Osteocyte (in vitro differentiated cells): ENCODE measurements around the gene FOXA2. TPM values are rescaled to one million over a fixed set of nuclear protein-coding genes. Genes with fewer than 3 reads are reported as not detected.

ENCODE experiments used
- DNase-seq: peaks from one replicate; pipeline ENCODE4 v3.0.0; 2021; ENCODE audit warnings: mixed read lengths; ENCODE audit not compliant: unreplicated experiment; ENCODE audit errors: extremely low spot score
- H3K27ac Mint-ChIP-seq: one replicate; pipeline ENCODE4 v1.8.0; 2021; ENCODE audit warnings: mild to moderate bottlenecking, mixed read lengths; ENCODE audit not compliant: unreplicated experiment
- H3K27me3 Mint-ChIP-seq: one replicate; pipeline ENCODE4 v1.8.0; 2021; ENCODE audit warnings: mixed read lengths; ENCODE audit not compliant: unreplicated experiment
- H3K36me3 Mint-ChIP-seq: one replicate; pipeline ENCODE4 v1.8.0; 2021; ENCODE audit warnings: mixed read lengths; ENCODE audit not compliant: unreplicated experiment
- H3K4me1 Mint-ChIP-seq: one replicate; pipeline ENCODE4 v1.8.0; 2021; ENCODE audit warnings: mixed read lengths; ENCODE audit not compliant: unreplicated experiment
- H3K4me3 Mint-ChIP-seq: one replicate; pipeline ENCODE4 v1.8.0; 2021; ENCODE audit warnings: mild to moderate bottlenecking, moderate library complexity, mixed read lengths; ENCODE audit not compliant: unreplicated experiment
- H3K9me3 Mint-ChIP-seq: one replicate; pipeline ENCODE4 v1.8.0; 2021; ENCODE audit warnings: mixed read lengths; ENCODE audit not compliant: unreplicated experiment
- CTCF ChIP-seq: fragments of 200-600 bp; sonication (generic); IDR thresholded peaks from 2 replicates; pipeline ENCODE4 v1.5.0; 2021; ENCODE audit warnings: antibody characterized with exemption, mild to moderate bottlenecking, moderate library complexity
- total RNA-seq: library from RNA; stranded (reverse); gene quantifications from 2 replicates; pipeline ENCODE4 v1.2.1, GENCODE V29; 2021

FOXA2 gene
- total RNA-seq, 1 donor from 2014 or later, result not detected

DNA sequence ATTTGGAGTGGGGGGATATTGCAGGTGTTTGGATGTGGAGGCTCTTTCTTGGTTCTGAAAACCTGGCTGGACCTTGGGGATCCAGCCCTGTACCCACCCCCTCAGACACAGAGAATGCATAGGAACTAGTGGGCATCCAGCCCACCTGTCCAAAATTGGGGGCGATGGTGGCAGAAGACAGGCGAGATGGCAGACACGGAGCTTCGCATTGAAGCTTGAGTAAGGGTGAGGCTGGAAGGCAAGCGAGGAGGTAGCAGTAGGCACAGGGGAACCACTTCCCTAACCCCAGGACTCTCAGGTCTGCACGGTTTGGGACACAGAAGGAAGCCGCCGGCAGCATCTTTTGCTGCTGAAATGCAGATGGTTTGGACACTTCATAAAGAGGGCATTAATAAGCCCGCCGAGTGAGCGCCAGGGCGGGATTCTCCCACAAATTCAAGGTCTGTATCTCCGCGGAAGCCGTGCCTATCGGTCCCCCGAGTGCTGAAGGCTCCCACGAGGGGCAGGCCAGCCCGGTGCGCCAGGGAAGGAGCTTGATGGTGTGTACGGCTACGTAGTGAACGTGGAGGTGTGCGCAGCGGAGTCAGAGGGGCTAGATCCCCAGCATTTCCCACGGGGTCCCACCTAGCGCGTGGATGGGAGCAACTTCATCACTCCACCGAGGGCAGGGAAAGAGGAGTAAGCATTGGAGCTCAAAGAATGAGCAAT, 1.6 kb upstream of the FOXA2 start:
- Mint-ChIP-seq H3K4me3 (no peak overlapping the region), H3K27me3 (peaks cover 77% of the 10 kb centered on the region)
- DNase-seq, result no peak

DNA sequence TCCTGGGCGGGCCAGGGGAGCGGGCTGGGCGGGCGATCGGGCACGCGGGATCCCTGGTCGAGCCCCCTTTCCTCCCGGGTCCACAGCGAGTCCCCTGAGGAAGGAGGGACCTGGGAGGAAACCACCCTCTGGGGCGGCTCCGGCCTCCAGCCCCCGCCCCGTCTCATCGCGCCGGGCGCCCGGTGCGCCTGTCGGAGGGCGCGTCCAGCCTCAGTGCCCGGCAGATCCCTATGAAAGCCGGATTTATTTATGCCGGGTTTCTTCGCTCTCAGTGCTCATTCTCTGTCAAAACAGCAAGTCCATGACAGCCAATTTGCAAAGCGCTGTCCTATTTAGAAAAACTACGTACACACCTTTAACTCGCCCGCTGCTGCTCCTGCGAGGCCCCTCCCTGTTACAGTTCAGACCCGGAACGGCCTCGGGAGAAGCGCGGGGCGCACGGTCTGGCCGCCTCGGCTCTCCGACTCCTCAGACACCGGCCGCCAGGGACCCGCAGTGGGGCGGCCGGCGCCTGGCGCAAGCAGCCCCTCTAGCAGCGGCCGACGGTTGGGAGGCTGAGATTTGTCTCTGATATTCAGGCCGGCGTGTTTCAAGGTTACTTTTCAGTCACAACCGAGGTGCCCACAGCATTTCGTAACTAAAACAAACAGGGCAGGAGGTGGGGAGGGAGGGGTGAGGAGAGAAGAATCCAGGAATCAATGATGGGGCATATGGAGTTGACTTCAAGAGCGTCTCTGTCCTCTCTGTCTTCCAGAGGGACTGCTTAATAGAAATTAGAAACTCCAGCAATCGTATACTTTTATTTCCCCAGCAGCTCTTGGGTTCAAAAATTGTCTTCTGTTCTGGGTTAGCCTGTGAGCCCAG, 782 bp upstream of the FOXA2 start:
- Mint-ChIP-seq H3K4me1 (peaks cover 12% of the 10 kb centered on the region), H3K9me3 (no peaks in the 10 kb centered on the region), H3K27ac (no peak overlapping the region), H3K27me3 (peaks cover 78% of the 10 kb centered on the region), H3K36me3 (peaks cover 3% of the 10 kb centered on the region), H3K4me3 (no peak overlapping the region)
- DNase-seq, result no peak
- TF ChIP-seq CTCF, result no peak

More for the DNA sequence above, 1.6 kb upstream of the FOXA2 start:
- H3K36me3 Mint-ChIP-seq, result peaks cover 3% of the 10 kb centered on the region
- H3K27ac Mint-ChIP-seq, result no peak overlapping the region
- peaks cover 12% of the 10 kb centered on the region for H3K4me1 Mint-ChIP-seq
- no peaks in the 10 kb centered on the region for H3K9me3 Mint-ChIP-seq
- no peak for TF ChIP-seq CTCF

GRCh38 chr20:22583773-22584521, 425 bp downstream of the FOXA2 start:
- H3K27me3 Mint-ChIP-seq, result peaks cover 76% of the 10 kb centered on the region

DNA sequence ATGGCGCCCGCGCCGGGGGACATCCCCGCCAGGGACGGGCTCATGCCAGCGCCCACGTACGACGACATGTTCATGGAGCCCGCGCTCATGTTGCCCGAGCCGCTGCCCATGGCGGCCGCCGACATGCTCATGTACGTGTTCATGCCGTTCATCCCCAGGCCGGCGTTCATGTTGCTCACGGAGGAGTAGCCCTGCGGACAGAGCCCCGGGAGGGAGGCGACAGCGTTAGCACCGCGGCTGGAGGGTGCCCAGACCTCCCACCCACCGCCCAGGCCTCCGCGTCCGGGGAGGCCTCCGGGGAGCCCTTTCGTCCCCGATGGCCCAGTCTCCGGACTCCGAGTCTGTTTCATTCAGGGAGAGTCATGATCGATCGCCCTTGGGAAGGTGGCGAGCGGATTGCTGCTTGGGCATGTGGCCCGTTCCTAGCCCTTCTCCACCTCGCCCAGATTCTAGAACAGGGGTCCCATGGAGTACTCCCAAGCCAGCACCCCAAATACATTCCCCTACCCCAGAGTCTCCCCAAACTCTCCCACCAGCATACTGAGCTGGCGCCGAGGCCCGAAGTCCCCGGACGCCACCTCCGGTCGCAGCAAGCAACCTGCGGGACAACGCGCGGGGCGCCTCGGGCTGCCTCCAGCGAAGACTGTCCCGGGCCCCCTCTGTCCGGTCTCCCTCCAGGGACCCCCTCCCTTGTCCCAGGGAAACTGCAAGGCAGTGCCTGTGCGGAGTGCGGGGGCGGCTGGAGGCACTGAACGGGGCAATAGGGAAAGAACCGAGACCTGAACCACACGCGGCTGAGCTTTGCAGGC, 1.2 kb downstream of the FOXA2 start:
- Mint-ChIP-seq H3K36me3 (peaks cover 3% of the 10 kb centered on the region), H3K9me3 (no peaks in the 10 kb centered on the region), H3K27ac (no peak overlapping the region), H3K4me1 (peaks cover 21% of the 10 kb centered on the region), H3K27me3 (peaks cover 78% of the 10 kb centered on the region), H3K4me3 (peak overlapping the region; percentile 35)
- TF ChIP-seq CTCF, result no peak
- no peak for DNase-seq

More at GRCh38 chr20:22583773-22584521, 425 bp downstream of the FOXA2 start:
- TF ChIP-seq CTCF, result no peak
- H3K4me1 Mint-ChIP-seq, result peaks cover 15% of the 10 kb centered on the region
- H3K36me3 Mint-ChIP-seq, result peaks cover 3% of the 10 kb centered on the region
- DNase-seq, result no peak
- H3K9me3 Mint-ChIP-seq, result no peaks in the 10 kb centered on the region
- no peak overlapping the region for H3K27ac Mint-ChIP-seq
- H3K4me3 Mint-ChIP-seq, result peak overlapping the region; percentile 29
